Osteoblast (primary cell): Measurements from ENCODE around the gene TCIRG1. TPM values are rescaled to one million over a fixed set of nuclear protein-coding genes. Genes with fewer than 3 reads are reported as not detected.
"Not testable (repeated sequence)": the region's sequence is repeated elsewhere in the genome, so short reads cannot be mapped to it uniquely, and the experiment has no call there.

ENCODE experiments used
- DNase-seq: peaks from one replicate; pipeline ENCODE4 v3.0.0; 2011; ENCODE audit warnings: low spot score, mixed read lengths; ENCODE audit not compliant: insufficient read length; ENCODE audit errors: missing footprints
- H2AFZ ChIP-seq: 2 replicates; pipeline ENCODE4 v1.6.0; 2011; ENCODE audit warnings: mild to moderate bottlenecking, low read length
- H3K27ac ChIP-seq: 2 replicates; pipeline ENCODE4 v1.5.1; 2011; ENCODE audit warnings: mild to moderate bottlenecking, low read depth, low read length, moderate library complexity
- H3K27me3 ChIP-seq: 2 replicates; pipeline ENCODE4 v1.6.0; 2012; ENCODE audit warnings: mild to moderate bottlenecking, control low read depth, inconsistent platforms, low read length, moderate library complexity; ENCODE audit not compliant: insufficient read depth
- H3K36me3 ChIP-seq: 2 replicates; pipeline ENCODE4 v1.5.1; 2011; ENCODE audit warnings: mild to moderate bottlenecking, low read length, control low read depth, moderate library complexity; ENCODE audit not compliant: insufficient read depth
- H3K4me1 ChIP-seq: 2 replicates; pipeline ENCODE4 v1.5.1; 2011; ENCODE audit warnings: mild to moderate bottlenecking, low read length, control low read depth, moderate library complexity; ENCODE audit not compliant: insufficient read depth
- H3K4me2 ChIP-seq: 2 replicates; pipeline ENCODE4 v1.6.0; 2011; ENCODE audit warnings: mild to moderate bottlenecking, low read length; ENCODE audit not compliant: insufficient read depth
- H3K4me3 ChIP-seq: fragments of 200-600 bp; sonication (generic); 3 replicates; pipeline ENCODE4 v1.5.1; 2012; ENCODE audit warnings: mild to moderate bottlenecking, low read length, inconsistent platforms; ENCODE audit not compliant: insufficient read depth
- H3K79me2 ChIP-seq: 2 replicates; pipeline ENCODE4 v1.6.0; 2012; ENCODE audit warnings: mild to moderate bottlenecking, low read length, control low read depth, inconsistent platforms; ENCODE audit not compliant: insufficient read depth
- H3K9me3 ChIP-seq: 2 replicates; pipeline ENCODE4 v1.5.1; 2011; ENCODE audit warnings: low read depth, low read length, control low read depth
- H4K20me1 ChIP-seq: 2 replicates; pipeline ENCODE4 v1.6.0; 2012; ENCODE audit warnings: mild to moderate bottlenecking, low read length, control low read depth; ENCODE audit not compliant: insufficient read depth
- CTCF ChIP-seq: IDR thresholded peaks from 2 replicates; pipeline ENCODE4 v1.5.1; 2011; ENCODE audit warnings: mild to moderate bottlenecking, low read depth, low read length, moderate library complexity; ENCODE audit errors: extremely low read depth
- total RNA-seq: library from RNA; depleted of rRNA; stranded (reverse); fragments of >200 nt; gene quantifications from 2 replicates; pipeline ENCODE4 v1.2.3, GENCODE V29; 2012

Gene TCIRG1
- total RNA-seq, 1 donor = 85.4 TPM

- peaks cover 4% of the 10 kb centered on the region for H3K4me1 ChIP-seq
- no peak for TF ChIP-seq CTCF
- H3K4me2 ChIP-seq = no peak overlapping the region
- H3K27me3 ChIP-seq = no peaks in the 10 kb centered on the region
- peaks cover 3% of the 10 kb centered on the region for H4K20me1 ChIP-seq
- H3K4me3 ChIP-seq = no peak overlapping the region
- H3K27ac ChIP-seq = no peak overlapping the region
- peaks cover 8% of the 10 kb centered on the region for H3K79me2 ChIP-seq
- no peaks in the 10 kb centered on the region for H3K9me3 ChIP-seq
- H2AFZ ChIP-seq = no peak overlapping the region
- H3K36me3 ChIP-seq = no peaks in the 10 kb centered on the region
- no peak for DNase-seq
Measured at GRCh38 chr11:68092411-68092810, 53.6 kb downstream of the TCIRG1 start.

DNA sequence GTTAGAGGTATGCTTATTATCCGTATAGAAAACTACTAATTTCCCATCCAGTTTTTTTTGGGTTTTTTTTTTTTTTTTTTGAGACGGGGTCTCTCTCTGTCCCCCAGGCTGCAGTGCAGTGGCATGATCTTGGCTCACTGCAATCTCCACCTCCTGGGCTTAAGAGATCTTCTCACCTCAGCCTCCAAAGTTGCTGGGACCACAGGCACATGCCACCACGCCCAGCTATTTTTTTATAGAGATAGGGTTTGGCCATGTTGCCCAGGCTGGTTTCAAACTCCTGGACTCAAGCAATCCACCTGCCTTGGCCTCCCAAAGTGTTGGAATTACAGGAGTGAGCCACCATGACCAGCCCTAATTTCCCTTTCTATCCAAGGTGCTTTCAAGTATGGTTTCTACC is 54.1 kb downstream of the TCIRG1 start:
- H3K9me3 ChIP-seq, H3K36me3 ChIP-seq, H3K4me1 ChIP-seq, H3K4me3 ChIP-seq, DNase-seq, H2AFZ ChIP-seq, H3K4me2 ChIP-seq, H4K20me1 ChIP-seq, H3K27ac ChIP-seq, H3K27me3 ChIP-seq: not testable (repeated sequence)
- H3K79me2 ChIP-seq = peaks cover 12% of the 10 kb centered on the region

DNA sequence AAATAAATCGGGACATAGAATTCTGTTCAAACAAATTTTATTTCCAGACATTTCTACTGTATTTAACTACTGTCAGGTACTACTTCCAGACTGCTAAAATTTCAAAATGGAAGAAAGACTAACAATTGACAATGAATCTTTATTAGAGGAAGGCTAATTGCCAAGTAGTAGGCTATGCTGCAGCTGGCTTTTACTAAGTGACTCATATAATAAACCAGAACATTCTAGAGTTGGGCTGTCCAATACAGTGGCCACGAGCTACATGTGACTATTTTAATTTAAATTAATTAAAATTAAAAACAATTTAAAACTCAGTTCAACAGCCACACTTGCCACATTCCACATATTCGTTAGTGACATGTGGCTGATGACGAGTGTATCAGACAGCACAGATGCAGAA is 54.7 kb downstream of the TCIRG1 start:
- H4K20me1 ChIP-seq = peaks cover 3% of the 10 kb centered on the region
- no peak overlapping the region for H3K4me3 ChIP-seq
- H3K27ac ChIP-seq = no peak overlapping the region
- DNase-seq = no peak
- H3K4me2 ChIP-seq = no peak overlapping the region
- no peaks in the 10 kb centered on the region for H3K9me3 ChIP-seq
- no peak overlapping the region for H2AFZ ChIP-seq
- no peaks in the 10 kb centered on the region for H3K27me3 ChIP-seq
- peaks cover 12% of the 10 kb centered on the region for H3K79me2 ChIP-seq
- no peaks in the 10 kb centered on the region for H3K36me3 ChIP-seq
- H3K4me1 ChIP-seq = peaks cover 4% of the 10 kb centered on the region
- no peak for TF ChIP-seq CTCF

DNA sequence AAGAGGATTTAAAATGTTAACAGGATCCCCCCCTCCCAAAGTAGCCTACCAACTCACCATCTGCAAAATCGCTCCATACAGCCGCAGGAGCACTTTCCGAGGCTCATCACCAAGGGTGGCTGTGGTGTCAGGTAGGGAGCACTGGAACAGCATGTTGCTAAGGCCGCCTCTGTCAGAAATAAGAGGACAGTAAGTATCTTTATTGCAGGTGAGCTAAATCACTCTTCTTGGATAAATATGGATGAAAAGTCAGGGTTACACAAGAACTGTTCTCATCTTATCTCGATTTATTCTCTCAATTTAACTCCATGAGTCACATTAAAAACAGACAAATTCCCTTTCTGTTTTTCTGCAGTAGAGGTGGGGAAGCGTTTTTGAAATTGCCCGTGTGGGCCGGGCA is 58.1 kb downstream of the TCIRG1 start:
- H3K4me3 ChIP-seq = no peak overlapping the region
- H3K27me3 ChIP-seq = no peaks in the 10 kb centered on the region
- no peak overlapping the region for H3K4me2 ChIP-seq
- H3K9me3 ChIP-seq = no peaks in the 10 kb centered on the region
- DNase-seq = peak; percentile 59
- no peak for TF ChIP-seq CTCF
- peaks cover 25% of the 10 kb centered on the region for H3K79me2 ChIP-seq
- no peaks in the 10 kb centered on the region for H3K36me3 ChIP-seq
- H3K27ac ChIP-seq = no peak overlapping the region
- peaks cover 9% of the 10 kb centered on the region for H4K20me1 ChIP-seq
- peaks cover 13% of the 10 kb centered on the region for H3K4me1 ChIP-seq
- no peak overlapping the region for H2AFZ ChIP-seq
